ENCODE data around the gene DPP4.

DNA sequence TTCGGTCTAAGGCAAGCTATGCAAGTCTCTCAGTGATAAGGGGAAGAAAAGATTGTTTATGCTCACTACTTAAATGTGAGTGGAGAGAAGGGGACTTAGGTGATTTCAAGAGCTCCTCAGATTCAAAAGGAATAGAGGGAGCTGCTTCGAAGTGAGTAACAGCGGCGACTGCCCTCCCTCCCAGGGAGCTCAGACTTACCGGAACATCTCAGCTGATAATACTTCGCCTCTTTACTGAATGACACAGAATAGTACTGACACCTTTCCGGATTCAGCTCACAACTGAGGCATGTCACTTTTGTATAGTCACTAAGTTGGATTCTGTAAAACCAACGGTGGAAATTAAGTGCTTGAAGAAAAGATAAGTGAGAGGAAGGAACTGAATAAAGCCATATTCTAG lies 55.5 kb downstream of the DPP4 start:
- TF ChIP-seq, protein P1, sequence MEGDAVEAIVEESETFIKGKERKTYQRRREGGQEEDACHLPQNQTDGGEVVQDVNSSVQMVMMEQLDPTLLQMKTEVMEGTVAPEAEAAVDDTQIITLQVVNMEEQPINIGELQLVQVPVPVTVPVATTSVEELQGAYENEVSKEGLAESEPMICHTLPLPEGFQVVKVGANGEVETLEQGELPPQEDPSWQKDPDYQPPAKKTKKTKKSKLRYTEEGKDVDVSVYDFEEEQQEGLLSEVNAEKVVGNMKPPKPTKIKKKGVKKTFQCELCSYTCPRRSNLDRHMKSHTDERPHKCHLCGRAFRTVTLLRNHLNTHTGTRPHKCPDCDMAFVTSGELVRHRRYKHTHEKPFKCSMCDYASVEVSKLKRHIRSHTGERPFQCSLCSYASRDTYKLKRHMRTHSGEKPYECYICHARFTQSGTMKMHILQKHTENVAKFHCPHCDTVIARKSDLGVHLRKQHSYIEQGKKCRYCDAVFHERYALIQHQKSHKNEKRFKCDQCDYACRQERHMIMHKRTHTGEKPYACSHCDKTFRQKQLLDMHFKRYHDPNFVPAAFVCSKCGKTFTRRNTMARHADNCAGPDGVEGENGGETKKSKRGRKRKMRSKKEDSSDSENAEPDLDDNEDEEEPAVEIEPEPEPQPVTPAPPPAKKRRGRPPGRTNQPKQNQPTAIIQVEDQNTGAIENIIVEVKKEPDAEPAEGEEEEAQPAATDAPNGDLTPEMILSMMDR (IDR thresholded peaks at IDR 0.05) = no peak
- TF ChIP-seq POLR2A (IDR thresholded peaks at IDR 0.05) (no peak), EP300 (IDR thresholded peaks at IDR 0.05) (no peak), POLR2AphosphoS5 (IDR thresholded peaks at IDR 0.05) (no peak)
